Epithelial cell of proximal tubule (primary cell): ENCODE measurements around the gene TRIM54. TPM values are rescaled to one million over a fixed set of nuclear protein-coding genes. Genes with fewer than 3 reads are reported as not detected.
"Not testable (repeated sequence)": the region's sequence is repeated elsewhere in the genome, so short reads cannot be mapped to it uniquely, and the experiment has no call there.

ENCODE experiments used
- DNase-seq: peaks from one replicate; pipeline ENCODE4 v3.0.0-alpha.2; 2011; ENCODE audit warnings: low read depth
- H3K4me3 ChIP-seq: 2 replicates; pipeline ENCODE4 v1.5.1; 2011; ENCODE audit warnings: low read depth, mild to moderate bottlenecking, low read length
- total RNA-seq: library from RNA; depleted of rRNA; stranded (reverse); fragments of >200 nt; gene quantifications from 2 replicates; pipeline ENCODE4 v1.2.3, GENCODE V29; 2015
- TF ChIP-seq, protein P1 (sequence below): conservative IDR thresholded peaks from 2 replicates; pipeline ENCODE4 v1.5.1; 2012; ENCODE audit warnings: low read depth, mild to moderate bottlenecking, low read length

The TRIM54 gene
- total RNA-seq, 1 donor from 2014 or later: 1.5 TPM

DNA sequence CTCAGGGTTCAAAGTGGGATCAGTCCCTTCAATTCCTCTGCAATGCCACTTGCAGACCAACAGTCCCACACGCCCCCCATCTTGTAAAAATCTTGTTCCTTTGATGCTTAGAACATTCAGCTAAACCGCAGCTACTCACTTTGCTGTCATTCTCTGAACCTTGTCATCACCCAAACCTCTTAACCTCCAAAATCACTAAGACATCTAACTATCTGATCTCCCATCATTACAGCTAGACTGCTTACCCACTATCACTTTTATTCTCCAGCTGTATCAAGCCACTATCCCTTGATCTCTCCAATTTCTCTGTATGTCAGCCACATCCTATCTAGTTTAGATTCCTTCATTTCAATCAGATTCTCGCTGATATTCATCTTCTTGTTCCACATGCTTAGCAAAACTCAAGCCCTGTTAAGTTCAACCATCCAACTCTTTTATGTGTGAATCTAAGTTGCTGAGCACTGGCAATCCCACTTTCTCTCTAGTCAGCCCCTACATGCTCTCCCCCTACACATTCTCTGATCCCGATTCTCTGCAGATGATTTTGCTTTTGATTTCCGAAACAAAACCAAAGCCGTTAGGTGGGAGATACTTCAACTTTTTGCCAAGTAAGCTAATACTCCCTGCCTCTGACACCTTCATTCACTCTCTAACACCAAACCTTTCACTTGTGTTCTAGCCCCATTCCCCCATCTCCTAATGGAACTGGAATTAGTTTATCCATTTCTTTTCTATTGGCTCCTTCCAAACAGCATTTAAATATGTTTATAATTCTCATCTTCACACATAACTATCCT is 69.8 kb downstream of the TRIM54 start:
- no peak overlapping the region for H3K4me3 ChIP-seq
- TF ChIP-seq, protein P1, sequence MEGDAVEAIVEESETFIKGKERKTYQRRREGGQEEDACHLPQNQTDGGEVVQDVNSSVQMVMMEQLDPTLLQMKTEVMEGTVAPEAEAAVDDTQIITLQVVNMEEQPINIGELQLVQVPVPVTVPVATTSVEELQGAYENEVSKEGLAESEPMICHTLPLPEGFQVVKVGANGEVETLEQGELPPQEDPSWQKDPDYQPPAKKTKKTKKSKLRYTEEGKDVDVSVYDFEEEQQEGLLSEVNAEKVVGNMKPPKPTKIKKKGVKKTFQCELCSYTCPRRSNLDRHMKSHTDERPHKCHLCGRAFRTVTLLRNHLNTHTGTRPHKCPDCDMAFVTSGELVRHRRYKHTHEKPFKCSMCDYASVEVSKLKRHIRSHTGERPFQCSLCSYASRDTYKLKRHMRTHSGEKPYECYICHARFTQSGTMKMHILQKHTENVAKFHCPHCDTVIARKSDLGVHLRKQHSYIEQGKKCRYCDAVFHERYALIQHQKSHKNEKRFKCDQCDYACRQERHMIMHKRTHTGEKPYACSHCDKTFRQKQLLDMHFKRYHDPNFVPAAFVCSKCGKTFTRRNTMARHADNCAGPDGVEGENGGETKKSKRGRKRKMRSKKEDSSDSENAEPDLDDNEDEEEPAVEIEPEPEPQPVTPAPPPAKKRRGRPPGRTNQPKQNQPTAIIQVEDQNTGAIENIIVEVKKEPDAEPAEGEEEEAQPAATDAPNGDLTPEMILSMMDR: no peak
- no peak for DNase-seq

DNA sequence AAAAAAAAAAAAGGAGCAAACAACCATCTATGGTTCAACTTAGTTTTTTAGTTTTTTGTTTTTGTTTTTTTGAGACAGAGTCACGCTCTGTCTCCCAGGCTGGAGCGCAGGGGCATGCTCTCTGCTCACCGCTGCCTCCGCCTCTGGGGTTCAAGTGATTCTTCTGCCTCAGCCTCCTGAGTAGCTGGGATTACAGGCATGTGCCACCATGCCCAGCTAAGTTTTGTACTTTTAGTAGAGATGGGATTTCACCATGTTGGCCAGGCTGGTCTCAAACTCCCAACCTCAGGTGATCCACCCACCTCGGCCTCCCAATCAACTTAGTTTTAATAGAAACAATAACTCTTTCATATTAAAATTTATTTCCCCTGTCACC is 71.1 kb downstream of the TRIM54 start:
- not testable (repeated sequence) for H3K4me3 ChIP-seq, DNase-seq

DNA sequence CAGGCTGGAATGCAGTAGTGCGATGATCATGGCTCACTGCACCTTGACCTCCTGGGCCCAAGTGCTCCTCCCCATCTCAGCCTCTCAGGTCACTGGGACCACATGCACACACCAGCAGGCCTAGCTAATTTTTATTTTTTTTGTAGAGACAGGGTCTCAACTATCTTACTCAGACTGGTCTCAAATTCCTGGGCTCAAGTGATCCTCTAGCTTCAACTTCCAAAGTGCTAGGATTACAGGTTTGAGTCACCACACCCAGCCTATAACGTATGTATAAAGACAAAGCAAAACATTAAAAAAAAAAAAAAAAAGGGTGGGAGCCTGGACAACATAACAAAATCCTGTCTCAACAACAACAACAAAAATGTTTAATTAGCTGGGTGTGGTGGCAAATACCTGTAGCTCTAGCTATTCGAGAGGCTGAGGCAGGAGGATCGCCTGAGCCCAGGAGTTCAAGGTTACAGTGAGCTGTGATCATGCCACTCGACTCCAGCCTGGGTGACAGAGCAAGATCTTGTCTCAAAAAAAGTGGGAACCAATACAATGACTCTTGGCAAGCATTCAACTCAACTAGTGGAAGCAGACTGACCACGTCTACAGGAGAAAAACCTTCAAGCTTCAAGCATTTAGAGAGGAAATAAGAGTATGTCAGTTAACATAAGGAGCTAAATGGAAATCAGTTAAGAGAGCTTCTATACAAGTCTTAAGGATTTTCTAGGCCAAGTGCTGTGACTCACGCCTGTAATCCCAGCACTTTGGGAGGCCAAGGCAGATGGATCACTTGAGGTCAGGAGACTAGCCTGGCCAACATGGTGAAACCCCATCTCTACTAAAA is 71.8 kb downstream of the TRIM54 start:
- TF ChIP-seq, protein P1: no peak
- DNase-seq: no peak
- H3K4me3 ChIP-seq: no peak overlapping the region

DNA sequence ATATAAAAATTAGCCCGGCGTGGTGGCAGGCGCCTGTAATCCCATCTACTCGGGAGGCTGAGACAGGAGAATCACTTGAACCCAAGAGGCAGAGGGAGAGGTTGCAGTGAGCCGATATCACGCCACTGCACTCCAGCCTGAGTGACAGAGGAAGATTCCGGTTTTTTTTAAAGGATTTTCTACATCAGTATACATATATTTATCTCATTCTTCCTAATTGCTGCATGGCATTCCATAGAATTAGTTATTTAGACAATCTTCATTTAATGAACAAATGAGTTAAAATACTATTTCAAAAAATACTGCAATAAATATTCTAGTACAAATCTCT is 72.3 kb downstream of the TRIM54 start:
- H3K4me3 ChIP-seq: no peak overlapping the region
- no peak for DNase-seq
- TF ChIP-seq, protein P1: no peak

DNA sequence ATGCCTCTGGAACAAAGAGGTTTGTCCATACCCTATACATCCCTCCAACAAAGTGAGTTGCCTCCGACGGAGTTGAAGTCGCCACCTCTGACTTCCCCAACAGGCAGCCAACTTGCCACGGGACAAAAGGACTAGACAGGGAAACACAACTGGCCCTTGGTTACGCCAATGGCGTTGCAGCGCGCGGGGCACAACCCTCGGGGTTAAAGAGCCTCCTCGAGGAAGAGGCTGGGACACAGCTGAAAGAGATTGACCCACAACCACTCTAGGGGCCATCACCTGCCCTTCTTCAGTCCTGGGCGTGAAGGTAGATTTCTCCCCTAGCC is 73.8 kb downstream of the TRIM54 start:
- peak overlapping the region; percentile 92 for H3K4me3 ChIP-seq
- no peak for DNase-seq
- TF ChIP-seq, protein P1: no peak

DNA sequence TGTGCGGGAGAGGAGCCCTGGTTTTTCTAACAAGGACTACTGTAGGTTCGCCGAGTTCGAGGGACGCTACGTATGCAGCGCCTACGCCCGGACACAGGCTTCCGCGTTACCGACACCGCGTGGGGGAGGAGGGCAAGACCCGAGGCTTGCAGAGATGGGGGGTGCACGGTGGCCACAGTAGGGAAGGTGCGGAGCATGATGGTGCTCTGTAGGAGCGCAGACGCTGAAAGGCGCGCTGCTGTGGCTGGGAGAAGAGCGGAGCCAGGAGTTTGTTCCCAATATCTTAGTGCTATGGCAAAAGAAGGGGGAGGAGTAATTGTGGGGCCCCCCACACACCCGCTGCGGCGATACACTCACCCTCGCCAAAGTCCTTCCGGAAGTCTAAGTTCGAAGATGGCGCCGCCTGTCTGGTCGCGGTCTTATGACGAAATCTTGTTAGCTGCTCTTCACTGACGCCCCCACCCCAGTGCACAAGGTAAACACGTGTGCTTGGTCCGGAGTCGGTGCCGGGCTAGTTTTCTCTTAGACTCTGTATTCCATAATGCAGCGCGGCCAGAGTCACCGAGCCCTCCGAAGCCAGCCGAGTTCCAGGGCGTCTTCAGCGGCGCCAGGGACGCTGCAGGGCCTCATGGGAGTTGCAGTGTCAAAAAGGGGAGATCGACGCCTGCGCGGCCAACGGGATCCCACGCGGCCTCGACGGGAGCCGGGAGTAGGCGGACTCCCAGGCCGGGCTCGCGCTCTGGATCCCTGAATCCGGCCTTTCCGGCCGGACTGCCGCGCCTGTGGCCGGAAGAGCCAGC is 74.4 kb downstream of the TRIM54 start, which contains the start of gene GTF3C2:
GTF3C2 (minus strand) TSS at position 383 of the 800 bp plus-strand sequence. CDS start 13,210 bp downstream, outside the sequence.
- DNase-seq: peak; percentile 85
- TF ChIP-seq, protein P1: no peak
- H3K4me3 ChIP-seq: peak within 1 kb of the TSS; percentile 92

Other genes starting within 250 kb of the TRIM54 start
- 11.2 and 20.1 TPM in 2 replicates for gene TMEM214, start 249.5 kb upstream of the TRIM54 start, total RNA-seq
- 17.0 and 21.8 TPM in 2 replicates for gene AGBL5, start 230.8 kb upstream of the TRIM54 start, total RNA-seq
- gene OST4, start 210.8 kb upstream of the TRIM54 start, total RNA-seq: 283 and 454 TPM in 2 replicates
- 0.80 and 2.1 TPM in 2 replicates for gene EMILIN1, start 203.8 kb upstream of the TRIM54 start, total RNA-seq
- 5.5 and 6.1 TPM in 2 replicates for gene KHK, start 195.7 kb upstream of the TRIM54 start, total RNA-seq
- 1.0 and 2.3 TPM in 2 replicates for gene CGREF1, start 163.3 kb upstream of the TRIM54 start, total RNA-seq
- not detected in 2 replicates for gene ABHD1, start 158.6 kb upstream of the TRIM54 start, total RNA-seq
- gene PREB, start 147.8 kb upstream of the TRIM54 start, total RNA-seq: 53.3 and 77.1 TPM in 2 replicates
- not detected in 2 replicates for gene PRR30, start 143.0 kb upstream of the TRIM54 start, total RNA-seq
- not detected in 2 replicates for gene TCF23, start 133.4 kb upstream of the TRIM54 start, total RNA-seq
- 90.3 and 143 TPM in 2 replicates for gene ATRAID, start 70.4 kb upstream of the TRIM54 start, total RNA-seq
- gene SLC5A6, start 70.2 kb upstream of the TRIM54 start, total RNA-seq: 51.5 and 90.9 TPM in 2 replicates
- gene CAD, start 65.1 kb upstream of the TRIM54 start, total RNA-seq: 62.8 and 65.8 TPM in 2 replicates
- 0.29 TPM in 1 of 2 replicates, not detected in the other for gene SLC30A3, start 19.4 kb upstream of the TRIM54 start, total RNA-seq
- not detected in 2 replicates for gene DNAJC5G, start 7.0 kb upstream of the TRIM54 start, total RNA-seq
- not detected in 2 replicates for gene UCN, start 26.0 kb downstream of the TRIM54 start, total RNA-seq
- gene MPV17, start 40.7 kb downstream of the TRIM54 start, total RNA-seq: 71.3 and 76.5 TPM in 2 replicates
- 37.4 and 61.7 TPM in 2 replicates for gene GTF3C2, start 74.3 kb downstream of the TRIM54 start, total RNA-seq
- 35.5 and 43.3 TPM in 2 replicates for gene EIF2B4, start 87.9 kb downstream of the TRIM54 start, total RNA-seq
- 64.6 and 121 TPM in 2 replicates for gene SNX17, start 88.2 kb downstream of the TRIM54 start, total RNA-seq
- gene ZNF513, start 98.3 kb downstream of the TRIM54 start, total RNA-seq: 5.6 and 9.5 TPM in 2 replicates
- gene PPM1G, start 127.2 kb downstream of the TRIM54 start, total RNA-seq: 135 and 228 TPM in 2 replicates
- gene NRBP1, start 146.2 kb downstream of the TRIM54 start, total RNA-seq: 60.2 and 77.1 TPM in 2 replicates
- gene KRTCAP3, start 160.0 kb downstream of the TRIM54 start, total RNA-seq: 10.0 and 20.5 TPM in 2 replicates
- 3.7 and 12.1 TPM in 2 replicates for gene IFT172, start 207.3 kb downstream of the TRIM54 start, total RNA-seq
- 7.3 and 26.6 TPM in 2 replicates for gene FNDC4, start 212.8 kb downstream of the TRIM54 start, total RNA-seq
- gene GCKR, start 214.4 kb downstream of the TRIM54 start, total RNA-seq: 0.58 TPM in 1 of 2 replicates, not detected in the other